OCI-LY1 (cell line): Measurements from ENCODE around the gene LDLRAD4.

Experiments
- EZH2 ChIP-seq: fragments of 200-600 bp; sonication (generic), shearing (Covaris generic); IDR thresholded peaks from 2 replicates; pipeline ENCODE4 v1.8.0; 2017; ENCODE audit warnings: borderline replicate concordance, mixed run types, mild to moderate bottlenecking, antibody characterized with exemption, low read length, moderate library complexity, mixed read lengths
- TF ChIP-seq, protein P1 (sequence below): fragments of 200-600 bp; sonication (generic), shearing (Covaris generic); IDR thresholded peaks from 2 replicates; pipeline ENCODE4 v1.5.1; 2017; ENCODE audit warnings: mild to moderate bottlenecking, antibody characterized with exemption, low read length, moderate library complexity, mixed read lengths

DNA sequence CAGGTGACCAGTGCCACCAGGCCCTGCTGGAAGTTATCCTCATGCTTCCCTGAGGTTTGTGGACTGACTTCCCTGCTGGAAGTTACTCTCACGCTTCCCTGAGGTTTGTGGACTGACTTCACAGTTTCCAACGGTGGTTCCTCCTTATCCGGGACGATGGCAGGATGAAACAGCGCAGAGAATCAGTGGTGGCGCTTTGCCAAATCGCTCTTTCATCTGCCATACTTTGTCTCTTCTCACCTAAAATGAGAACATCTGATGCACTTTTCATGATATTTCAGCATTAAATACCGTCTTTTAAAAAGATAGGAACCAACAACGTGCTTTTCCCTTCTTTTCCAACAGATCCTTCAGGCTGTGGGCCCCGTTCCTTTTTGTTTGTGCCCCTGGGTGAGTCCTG, 183.3 kb downstream of the LDLRAD4 start:
- TF ChIP-seq, protein P1, sequence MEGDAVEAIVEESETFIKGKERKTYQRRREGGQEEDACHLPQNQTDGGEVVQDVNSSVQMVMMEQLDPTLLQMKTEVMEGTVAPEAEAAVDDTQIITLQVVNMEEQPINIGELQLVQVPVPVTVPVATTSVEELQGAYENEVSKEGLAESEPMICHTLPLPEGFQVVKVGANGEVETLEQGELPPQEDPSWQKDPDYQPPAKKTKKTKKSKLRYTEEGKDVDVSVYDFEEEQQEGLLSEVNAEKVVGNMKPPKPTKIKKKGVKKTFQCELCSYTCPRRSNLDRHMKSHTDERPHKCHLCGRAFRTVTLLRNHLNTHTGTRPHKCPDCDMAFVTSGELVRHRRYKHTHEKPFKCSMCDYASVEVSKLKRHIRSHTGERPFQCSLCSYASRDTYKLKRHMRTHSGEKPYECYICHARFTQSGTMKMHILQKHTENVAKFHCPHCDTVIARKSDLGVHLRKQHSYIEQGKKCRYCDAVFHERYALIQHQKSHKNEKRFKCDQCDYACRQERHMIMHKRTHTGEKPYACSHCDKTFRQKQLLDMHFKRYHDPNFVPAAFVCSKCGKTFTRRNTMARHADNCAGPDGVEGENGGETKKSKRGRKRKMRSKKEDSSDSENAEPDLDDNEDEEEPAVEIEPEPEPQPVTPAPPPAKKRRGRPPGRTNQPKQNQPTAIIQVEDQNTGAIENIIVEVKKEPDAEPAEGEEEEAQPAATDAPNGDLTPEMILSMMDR = no peak
- TF ChIP-seq EZH2 = no peak
